HEK293 (cell line): Measurements from ENCODE around the gene DACT2.

Experiments used
- CTCF ChIA-PET: fragments of 350-600 bp; formaldehyde crosslinking; extraction: SDS; loops from one replicate; lab custom pipeline; 2021; ENCODE audit warnings: antibody characterized with exemption; lab: Yijun Ruan, JAX
- POLR2A ChIA-PET: fragments of 300-600 bp; formaldehyde crosslinking; extraction: SDS; loops from one replicate; lab custom pipeline; 2020; ENCODE audit warnings: antibody characterized with exemption, inconsistent platforms; lab: Yijun Ruan, JAX
- H3K27ac ChIP-seq: fragments of 200-500 bp; sonication (Bioruptor generic); 2 replicates; pipeline ENCODE4 v1.5.1; 2014; ENCODE audit warnings: low read depth, low read length, control low read depth, inconsistent platforms; ENCODE audit errors: extremely low read depth
- H3K36me3 ChIP-seq, 2 experiments: fragments of 200-500 bp in 1 of 2; sonication (Bioruptor generic) in 1 of 2; 1 replicate in 1 of 2; 2 replicates in 1 of 2; pipeline ENCODE4 v1.5.1; 2014 to 2017; ENCODE audit warnings: inconsistent platforms in 2 of 2, low read length in 2 of 2; ENCODE audit not compliant: control insufficient read depth in 2 of 2, insufficient read depth in 1 of 2
- H3K4me1 ChIP-seq: fragments of 200-500 bp; sonication (Bioruptor generic); 2 replicates; pipeline ENCODE4 v1.5.1; 2014; ENCODE audit warnings: mild to moderate bottlenecking, low read length, inconsistent platforms; ENCODE audit not compliant: control insufficient read depth, insufficient read depth
- H3K4me3 ChIP-seq: 2 replicates; pipeline ENCODE4 v1.5.1; 2011; ENCODE audit warnings: low read depth, mild to moderate bottlenecking, control low read depth, low read length, moderate library complexity
- H3K9me3 ChIP-seq: fragments of 200-500 bp; sonication (Bioruptor generic); 2 replicates; pipeline ENCODE4 v1.5.1; 2014; ENCODE audit warnings: low read depth, low read length, inconsistent platforms; ENCODE audit not compliant: control insufficient read depth, insufficient read depth
- BCL11A ChIP-seq: fragments of 450-650 bp; formaldehyde crosslinking; IDR thresholded peaks from 2 replicates; pipeline ENCODE4 v1.5.1; 2016; ENCODE audit warnings: low read depth, missing biosample characterization, missing genetic modification characterization
- GLIS1 ChIP-seq: fragments of 450-650 bp; formaldehyde crosslinking; IDR thresholded peaks from 2 replicates; pipeline ENCODE4 v1.5.1; 2016; ENCODE audit warnings: missing biosample characterization, missing genetic modification characterization
- MEIS1 ChIP-seq: sonication (generic); formaldehyde crosslinking; IDR thresholded peaks from 2 replicates; pipeline ENCODE4 v1.8.1; 2022; ENCODE audit warnings: missing genetic modification reagents, mild to moderate bottlenecking, borderline replicate concordance
- MZF1 ChIP-seq: fragments of 450-650 bp; formaldehyde crosslinking; IDR thresholded peaks from 2 replicates; pipeline ENCODE4 v1.5.1; 2017; ENCODE audit warnings: missing biosample characterization, missing genetic modification characterization, borderline replicate concordance
- PATZ1 ChIP-seq: fragments of 450-650 bp; formaldehyde crosslinking; IDR thresholded peaks from 2 replicates; pipeline ENCODE4 v1.5.1; 2016; ENCODE audit warnings: missing biosample characterization, missing genetic modification characterization
- SCRT2 ChIP-seq: fragments of 450-650 bp; formaldehyde crosslinking; IDR thresholded peaks from 2 replicates; pipeline ENCODE4 v1.5.1; 2016; ENCODE audit warnings: missing biosample characterization, missing genetic modification characterization
- SETDB1 ChIP-seq: IDR thresholded peaks from one replicate; pipeline ENCODE4 v1.6.1; 2017; ENCODE audit warnings: mild to moderate bottlenecking, low read length, moderate library complexity, mixed read lengths; ENCODE audit not compliant: insufficient read length
- TRIM28 ChIP-seq: IDR thresholded peaks from 2 replicates; pipeline ENCODE4 v1.6.1; 2011; ENCODE audit warnings: low read length, control low read depth, borderline replicate concordance
- ZBTB6 ChIP-seq: fragments of 450-650 bp; formaldehyde crosslinking; IDR thresholded peaks from 2 replicates; pipeline ENCODE4 v1.5.1; 2017; ENCODE audit warnings: missing biosample characterization, missing genetic modification characterization
- ZFP69B ChIP-seq: fragments of 450-650 bp; formaldehyde crosslinking; IDR thresholded peaks from 2 replicates; pipeline ENCODE4 v1.5.1; 2016; ENCODE audit warnings: missing biosample characterization, missing genetic modification characterization
- ZIC2 ChIP-seq: fragments of 450-650 bp; formaldehyde crosslinking; IDR thresholded peaks from 2 replicates; pipeline ENCODE4 v1.5.1; 2016; ENCODE audit warnings: missing biosample characterization, missing genetic modification characterization
- ZNF16 ChIP-seq: fragments of 450-650 bp; formaldehyde crosslinking; IDR thresholded peaks from 2 replicates; pipeline ENCODE4 v1.5.1; 2016; ENCODE audit warnings: low read depth, missing biosample characterization, missing genetic modification characterization
- ZNF169 ChIP-seq: fragments of 450-650 bp; formaldehyde crosslinking; IDR thresholded peaks from 2 replicates; pipeline ENCODE4 v1.5.1; 2016; ENCODE audit warnings: missing biosample characterization, missing genetic modification characterization
- ZNF202 ChIP-seq: fragments of 450-650 bp; formaldehyde crosslinking; IDR thresholded peaks from 2 replicates; pipeline ENCODE4 v1.5.1; 2016; ENCODE audit warnings: missing biosample characterization, missing genetic modification characterization, borderline replicate concordance
- ZNF248 ChIP-seq: fragments of 450-650 bp; formaldehyde crosslinking; IDR thresholded peaks from 2 replicates; pipeline ENCODE4 v1.5.1; 2017; ENCODE audit warnings: missing biosample characterization, missing genetic modification characterization
- ZNF423 ChIP-seq: fragments of 450-650 bp; formaldehyde crosslinking; IDR thresholded peaks from 2 replicates; pipeline ENCODE4 v1.5.1; 2016; ENCODE audit warnings: missing biosample characterization, missing genetic modification characterization
- ZNF530 ChIP-seq: fragments of 450-650 bp; formaldehyde crosslinking; IDR thresholded peaks from 2 replicates; pipeline ENCODE4 v1.5.1; 2016; ENCODE audit warnings: low read depth, missing biosample characterization, missing genetic modification characterization
- ZNF544 ChIP-seq: fragments of 450-650 bp; formaldehyde crosslinking; IDR thresholded peaks from 2 replicates; pipeline ENCODE4 v1.5.0; 2017; ENCODE audit warnings: missing biosample characterization, missing genetic modification characterization
- ZNF596 ChIP-seq: fragments of 450-650 bp; IDR thresholded peaks from 2 replicates; pipeline ENCODE4 v1.5.0; 2018; ENCODE audit warnings: missing biosample characterization, mild to moderate bottlenecking, missing genetic modification characterization, moderate library complexity
- ZNF76 ChIP-seq: fragments of 450-650 bp; formaldehyde crosslinking; IDR thresholded peaks from 2 replicates; pipeline ENCODE4; 2016; ENCODE audit warnings: low read depth, missing biosample characterization, missing genetic modification characterization, borderline replicate concordance
- ZNF768 ChIP-seq: fragments of 450-650 bp; formaldehyde crosslinking; IDR thresholded peaks from 2 replicates; pipeline ENCODE4 v1.5.1; 2018; ENCODE audit warnings: missing biosample characterization, mild to moderate bottlenecking, missing genetic modification characterization
- ZSCAN16 ChIP-seq: fragments of 450-650 bp; formaldehyde crosslinking; IDR thresholded peaks from 2 replicates; pipeline ENCODE4 v1.5.1; 2016; ENCODE audit warnings: missing biosample characterization, missing genetic modification characterization
- ZXDB ChIP-seq: fragments of 450-650 bp; formaldehyde crosslinking; IDR thresholded peaks from 2 replicates; pipeline ENCODE4 v1.5.1; 2016; ENCODE audit warnings: missing biosample characterization, missing genetic modification characterization
- TF ChIP-seq, protein P1 (sequence below): fragments of 450-650 bp; IDR thresholded peaks from 2 replicates; pipeline ENCODE4 v1.5.1; 2018; ENCODE audit warnings: missing biosample characterization, mild to moderate bottlenecking, missing genetic modification characterization

DACT2 gene

GRCh38 chr6:168347615-168348014 is 28.0 kb upstream of the DACT2 start (continued):
- no peak for TF ChIP-seq ZNF768
- TF ChIP-seq SCRT2 (tag by site-specific recombination) = no peak
- no peak for TF ChIP-seq GLIS1 (tag by site-specific recombination)
- TF ChIP-seq SETDB1 = no peak
- TF ChIP-seq ZBTB6 = no peak
- no peak for TF ChIP-seq ZNF248 (tag by site-specific recombination)
- no peak for TF ChIP-seq ZNF530 (tag by site-specific recombination)

DNA sequence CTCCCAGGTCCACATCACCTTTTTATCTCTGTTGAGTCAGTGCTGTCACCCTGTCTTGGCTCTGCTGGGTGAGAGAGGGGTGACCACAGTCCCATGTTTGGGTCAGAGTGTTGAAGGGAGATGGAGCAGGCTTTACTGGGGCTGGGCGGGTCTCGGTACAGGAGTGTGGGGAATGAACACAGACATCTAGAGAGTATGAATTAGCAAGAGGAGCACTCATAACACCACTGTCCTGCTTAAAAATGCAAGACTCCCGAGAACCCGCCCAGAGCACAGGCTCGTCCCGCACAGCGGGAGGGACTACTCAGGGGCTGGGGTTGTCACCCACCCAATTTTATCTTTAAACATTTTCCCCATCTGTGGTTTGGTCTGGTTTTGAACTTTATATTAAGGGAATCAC is 27.5 kb upstream of the DACT2 start:
- no peak for TF ChIP-seq MZF1 (tag by site-specific recombination)
- no peak for TF ChIP-seq ZNF16 (tag by site-specific recombination)
- no peak for TF ChIP-seq ZNF76 (tag by site-specific recombination)
- TF ChIP-seq BCL11A = no peak
- no peak for TF ChIP-seq SETDB1
- no peak for TF ChIP-seq ZSCAN16
- TF ChIP-seq ZXDB (tag by site-specific recombination) = no peak
- no peak for TF ChIP-seq MEIS1 (CRISPR knock-in tag)
- no peak for TF ChIP-seq ZNF423 (tag by site-specific recombination)
- TF ChIP-seq ZFP69B (tag by site-specific recombination) = no peak
- CTCF ChIA-PET = no interaction called here
- POLR2A ChIA-PET = no interaction called here
- Histone ChIP-seq H3K36me3 (no peaks in the 10 kb centered on the region), H3K27ac (no peak overlapping the region), H3K4me3 (no peak overlapping the region), H3K9me3 (no peaks in the 10 kb centered on the region), H3K4me1 (no peaks in the 10 kb centered on the region)

- Histone ChIP-seq H3K36me3 (no peaks in the 10 kb centered on the region), H3K4me3 (no peak overlapping the region), H3K4me1 (no peaks in the 10 kb centered on the region), H3K9me3 (no peaks in the 10 kb centered on the region), H3K27ac (no peak overlapping the region)
- POLR2A ChIA-PET = no interaction called here
- CTCF ChIA-PET = interaction anchor here (0.7 kb wide), 1 partner anchor 293 kb away, joined by 4 read pairs; no protein-coding TSS in a partner anchor
- TF ChIP-seq ZNF202 (tag by site-specific recombination) = no peak
- no peak for TF ChIP-seq ZNF169 (tag by site-specific recombination)
- TF ChIP-seq, protein P1, sequence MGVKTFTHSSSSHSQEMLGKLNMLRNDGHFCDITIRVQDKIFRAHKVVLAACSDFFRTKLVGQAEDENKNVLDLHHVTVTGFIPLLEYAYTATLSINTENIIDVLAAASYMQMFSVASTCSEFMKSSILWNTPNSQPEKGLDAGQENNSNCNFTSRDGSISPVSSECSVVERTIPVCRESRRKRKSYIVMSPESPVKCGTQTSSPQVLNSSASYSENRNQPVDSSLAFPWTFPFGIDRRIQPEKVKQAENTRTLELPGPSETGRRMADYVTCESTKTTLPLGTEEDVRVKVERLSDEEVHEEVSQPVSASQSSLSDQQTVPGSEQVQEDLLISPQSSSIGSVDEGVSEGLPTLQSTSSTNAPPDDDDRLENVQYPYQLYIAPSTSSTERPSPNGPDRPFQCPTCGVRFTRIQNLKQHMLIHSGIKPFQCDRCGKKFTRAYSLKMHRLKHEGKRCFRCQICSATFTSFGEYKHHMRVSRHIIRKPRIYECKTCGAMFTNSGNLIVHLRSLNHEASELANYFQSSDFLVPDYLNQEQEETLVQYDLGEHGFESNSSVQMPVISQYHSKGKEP (tag by site-specific recombination) = no peak
- no peak for TF ChIP-seq ZNF544 (tag by site-specific recombination)
- TF ChIP-seq TRIM28 = no peak
- TF ChIP-seq PATZ1 (tag by site-specific recombination) = no peak
- no peak for TF ChIP-seq ZIC2
- no peak for TF ChIP-seq ZNF596
- no peak for TF ChIP-seq ZSCAN16
Measured at GRCh38 chr6:168345896-168346754, 26.5 kb upstream of the DACT2 start.
